GM21825 (cell line): ENCODE data around the gene IRGQ.
"Not testable (repeated sequence)": the region's sequence is repeated elsewhere in the genome, so short reads cannot be mapped to it uniquely, and the experiment has no call there.

Experiments
- ATAC-seq: cut with Tn5 transposase; IDR thresholded peaks from one replicate; pipeline ENCODE4 v1.9.1; 2021; ENCODE audit warnings: mild to moderate bottlenecking, moderate library complexity; ENCODE audit not compliant: unreplicated experiment

The IRGQ gene

DNA sequence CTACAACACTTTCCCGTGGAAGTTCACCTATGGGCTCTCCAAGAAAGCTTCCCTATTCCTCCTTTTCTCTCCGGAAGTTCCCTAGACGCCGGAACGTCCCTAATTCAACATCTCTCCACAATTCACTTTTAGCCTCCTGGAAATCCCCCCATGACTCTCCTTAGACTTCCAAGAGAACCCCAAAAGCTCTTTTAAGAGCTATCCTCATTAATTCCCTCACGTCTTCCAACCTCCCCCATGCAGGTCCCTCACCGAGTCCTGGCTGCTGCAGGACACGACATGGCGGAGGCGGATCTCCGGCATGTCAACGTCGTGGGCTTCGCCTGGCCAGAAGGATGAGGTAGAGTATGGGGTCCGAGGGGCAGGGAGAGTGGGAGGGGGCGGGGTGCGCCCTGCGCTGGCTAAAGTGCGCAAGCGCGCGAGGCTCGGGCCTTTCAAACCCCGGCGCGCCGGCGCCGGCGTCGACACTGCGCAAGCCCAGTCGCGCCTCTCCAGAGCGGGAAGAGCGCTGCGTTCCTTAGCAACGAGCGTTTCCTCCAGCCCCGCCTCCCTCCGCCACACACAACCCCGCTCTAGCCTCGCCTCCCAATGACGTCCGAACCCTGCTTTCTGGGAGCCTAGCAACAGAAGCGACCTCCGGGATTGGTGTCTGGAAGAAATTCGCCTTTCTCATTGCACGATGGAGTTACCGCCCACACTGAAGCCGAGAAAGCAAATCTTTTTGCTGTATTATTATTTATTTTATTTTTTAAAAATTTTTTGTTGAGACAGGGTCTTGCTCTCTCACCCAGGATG lies 20.6 kb downstream of the IRGQ start, which contains the start of the genes PINLYP and XRCC1:
Gene PINLYP (plus strand): TSS at position 646 of the 795 bp plus-strand sequence. CDS start 1,391 bp downstream, outside the sequence.
Gene XRCC1 (minus strand): TSS at position 372 of the 795 bp plus-strand sequence. CDS start 69 bp downstream, at position 303.
- peak; percentile 92 for ATAC-seq

DNA sequence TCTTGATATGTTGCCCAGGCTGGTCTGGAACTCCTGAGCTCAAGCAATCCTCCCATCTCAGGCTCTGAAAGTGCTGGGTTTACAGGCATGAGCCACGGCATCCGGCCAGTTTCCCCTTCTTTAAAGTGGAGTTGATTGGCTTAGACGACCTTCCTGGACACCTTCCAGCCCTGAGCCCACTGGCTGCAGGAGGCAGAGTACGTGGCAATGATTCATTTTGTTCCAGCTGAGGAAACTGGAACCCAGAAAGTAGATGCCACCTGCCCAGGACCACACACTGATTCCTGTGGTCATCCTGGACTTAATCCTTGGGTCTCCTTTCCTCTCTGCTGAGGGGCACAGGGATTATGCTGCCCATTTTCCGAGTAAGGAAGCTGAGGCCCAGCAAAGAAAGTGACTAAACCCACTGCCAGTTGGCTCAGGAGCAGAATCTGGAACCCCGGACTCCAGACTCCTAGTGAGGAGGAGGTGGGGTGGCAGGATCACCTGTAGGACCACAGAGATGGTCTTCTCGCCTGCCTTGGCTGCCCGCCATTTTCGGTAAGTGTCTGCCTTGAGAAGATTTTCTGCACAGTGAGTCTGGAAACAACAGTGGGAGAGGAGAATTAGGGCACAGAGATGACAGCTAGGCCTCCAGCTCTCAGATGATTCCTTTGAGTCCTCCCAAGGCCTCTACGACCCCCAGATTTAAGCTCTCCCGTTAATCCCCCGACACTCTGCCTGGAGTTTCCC lies 21.3 kb downstream of the IRGQ start:
- ATAC-seq, result no peak

DNA sequence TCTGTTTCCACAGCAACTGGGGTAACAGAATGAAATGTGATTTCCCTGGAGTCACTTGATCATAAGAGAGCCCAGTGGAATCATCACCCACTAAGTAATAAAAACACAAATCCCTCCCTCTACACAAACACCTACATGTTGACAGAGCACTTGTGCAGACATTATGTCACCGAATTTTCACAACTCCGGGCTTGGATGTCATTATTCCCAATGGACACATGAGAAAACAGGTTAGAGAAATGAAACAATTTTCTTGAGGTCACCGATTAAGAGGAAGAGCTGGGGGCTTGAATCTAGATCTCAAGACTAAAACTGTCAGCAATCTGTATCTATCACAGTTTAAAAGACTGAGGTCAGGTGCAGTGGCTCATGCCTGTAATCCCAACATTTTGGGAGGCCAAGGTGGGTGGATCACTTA lies 23.8 kb downstream of the IRGQ start:
- no peak for ATAC-seq

DNA sequence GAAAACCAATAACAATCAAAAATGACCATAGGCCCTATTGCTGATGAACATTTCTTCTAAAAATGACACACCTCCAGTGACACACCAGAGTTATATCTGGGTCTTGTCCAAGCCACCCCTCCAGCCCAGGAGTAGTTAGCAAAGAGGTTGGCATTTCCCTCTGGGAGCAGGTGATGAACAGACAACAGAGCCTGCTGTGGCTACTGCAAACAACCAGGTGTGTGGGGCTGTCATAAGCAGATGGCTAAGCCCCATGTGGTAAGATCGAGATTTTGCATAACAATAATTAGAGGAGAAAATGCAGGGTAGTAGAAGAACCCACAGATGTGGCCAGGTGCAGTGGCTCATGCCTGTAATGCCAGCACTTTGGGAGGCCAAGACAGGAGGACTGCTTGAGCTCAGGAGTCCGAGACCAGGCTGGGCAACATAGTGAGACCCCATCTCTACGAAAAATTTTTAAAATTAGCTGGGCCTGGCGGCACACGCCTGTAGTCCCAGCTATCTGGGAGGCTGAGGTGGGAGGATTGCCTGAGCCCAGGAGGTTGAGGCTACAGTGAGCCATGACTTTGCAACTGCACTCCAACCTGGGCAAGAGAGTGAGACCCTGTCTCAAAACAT lies 25.7 kb downstream of the IRGQ start:
- ATAC-seq, result no peak

DNA sequence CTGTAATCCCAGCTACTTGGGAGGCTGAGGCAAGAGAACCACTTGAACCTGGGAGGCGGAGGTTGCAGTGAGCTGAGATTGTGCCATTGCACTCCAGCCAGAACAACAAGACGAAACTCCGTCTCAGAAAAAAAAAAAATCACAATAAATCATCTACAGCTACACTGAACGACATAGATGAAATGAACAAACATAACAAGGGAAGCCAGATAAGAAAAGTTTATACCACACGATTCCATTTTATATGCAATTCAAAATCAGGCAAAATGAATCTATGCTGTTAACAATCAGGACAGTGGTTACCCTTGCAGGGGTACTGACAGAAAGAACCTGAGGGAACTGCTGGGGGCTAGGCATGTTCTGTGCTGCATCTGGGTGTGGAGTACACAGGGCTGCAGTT lies 26.3 kb downstream of the IRGQ start:
- ATAC-seq, result no peak

DNA sequence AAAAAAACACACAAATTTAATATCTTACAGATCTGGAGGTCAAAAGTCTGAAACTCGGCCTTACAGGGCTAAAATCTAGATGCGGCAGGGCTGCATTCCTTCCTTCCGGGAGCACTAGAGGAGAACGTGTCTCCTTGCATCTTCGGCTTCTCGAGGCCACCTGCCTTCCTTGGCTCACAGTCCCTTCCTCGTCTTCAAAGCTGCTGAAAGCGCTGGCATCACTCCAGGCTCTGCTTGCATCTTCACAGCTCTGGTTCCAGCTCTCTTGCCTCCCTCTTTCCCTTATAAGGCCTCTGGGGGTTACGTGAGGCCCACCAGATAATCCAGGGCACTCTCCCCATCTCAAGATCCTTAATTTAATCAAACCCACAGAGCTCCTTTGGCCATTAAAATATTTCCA lies 31.1 kb downstream of the IRGQ start:
- ATAC-seq, result no peak

DNA sequence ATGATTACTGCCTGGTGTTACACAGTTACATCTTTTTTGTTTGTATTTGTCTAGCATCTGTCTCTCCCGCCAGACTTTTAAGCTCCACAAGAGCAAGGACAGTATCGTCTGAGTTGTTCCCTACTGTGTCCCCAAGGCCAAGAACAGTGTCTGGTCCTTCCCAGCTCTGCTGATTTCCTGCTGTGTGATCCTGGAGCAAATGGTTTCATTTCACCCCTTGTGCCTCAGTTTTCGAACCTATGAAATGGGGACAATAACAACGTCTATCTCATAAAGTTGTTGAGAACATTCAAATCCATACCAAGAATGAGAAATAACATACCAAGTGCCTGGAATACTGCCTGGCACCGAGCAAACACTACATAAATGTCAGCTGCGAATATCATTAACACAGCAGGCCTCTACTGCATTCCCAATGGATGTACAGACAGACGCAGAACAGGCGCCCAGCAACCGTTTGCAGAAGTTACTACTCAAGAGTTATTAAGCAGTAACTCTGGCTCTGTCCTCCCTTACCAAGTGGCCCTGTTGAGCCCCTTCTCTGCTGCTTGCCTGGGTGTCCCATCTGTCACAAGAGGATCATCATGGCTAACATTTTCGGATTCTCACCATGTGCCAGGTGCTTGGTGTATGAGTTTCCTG lies 32.0 kb downstream of the IRGQ start:
- no peak for ATAC-seq

DNA sequence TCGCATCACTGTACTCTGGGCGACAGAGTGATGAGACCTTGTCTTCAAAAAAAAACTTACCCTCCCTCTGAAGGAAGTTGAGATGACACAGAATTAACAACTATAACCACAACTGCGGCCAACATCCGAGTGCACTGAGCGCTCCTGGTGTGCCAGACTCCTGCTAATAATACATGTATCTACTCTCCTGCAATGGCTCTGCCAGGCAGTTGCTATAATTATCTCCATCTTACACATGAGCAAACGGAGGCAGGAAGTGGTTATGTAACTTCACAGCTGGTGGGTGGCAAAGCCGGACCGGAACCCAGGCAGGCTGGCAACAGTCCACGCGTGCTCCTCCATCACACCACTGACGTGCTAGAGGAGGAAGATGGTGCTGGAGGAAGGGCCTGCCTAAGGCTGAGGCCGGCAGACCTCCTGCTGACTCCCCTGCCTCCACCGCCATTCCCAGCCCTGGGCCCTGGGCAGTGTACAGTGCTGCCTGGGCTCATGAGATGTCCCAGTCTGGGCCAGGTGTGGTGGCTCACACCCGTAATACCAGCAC lies 33.2 kb downstream of the IRGQ start:
- ATAC-seq, result peak; percentile 62

DNA sequence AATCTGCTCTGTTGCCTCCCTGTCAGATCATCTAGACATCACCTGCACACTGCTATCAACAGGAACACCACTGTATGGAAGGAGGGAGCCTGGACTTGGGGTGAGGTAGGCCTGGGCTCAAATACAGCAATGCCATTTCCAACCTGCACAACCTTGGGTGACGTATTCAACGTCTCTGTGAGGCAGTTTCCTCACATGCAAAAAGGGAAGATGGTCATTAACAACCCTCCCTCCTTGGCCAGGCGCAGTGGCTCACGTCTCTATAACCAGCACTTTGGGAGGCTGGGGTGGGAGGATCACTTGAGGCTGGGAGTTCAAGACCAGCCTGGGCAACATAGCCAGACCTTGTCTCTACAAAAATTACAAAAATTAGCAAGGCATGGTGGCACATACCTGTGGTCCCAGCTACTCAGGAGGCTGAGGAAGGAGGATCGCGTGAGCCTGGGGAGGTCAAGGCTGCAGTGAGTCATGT lies 33.7 kb downstream of the IRGQ start:
- ATAC-seq, result no peak

DNA sequence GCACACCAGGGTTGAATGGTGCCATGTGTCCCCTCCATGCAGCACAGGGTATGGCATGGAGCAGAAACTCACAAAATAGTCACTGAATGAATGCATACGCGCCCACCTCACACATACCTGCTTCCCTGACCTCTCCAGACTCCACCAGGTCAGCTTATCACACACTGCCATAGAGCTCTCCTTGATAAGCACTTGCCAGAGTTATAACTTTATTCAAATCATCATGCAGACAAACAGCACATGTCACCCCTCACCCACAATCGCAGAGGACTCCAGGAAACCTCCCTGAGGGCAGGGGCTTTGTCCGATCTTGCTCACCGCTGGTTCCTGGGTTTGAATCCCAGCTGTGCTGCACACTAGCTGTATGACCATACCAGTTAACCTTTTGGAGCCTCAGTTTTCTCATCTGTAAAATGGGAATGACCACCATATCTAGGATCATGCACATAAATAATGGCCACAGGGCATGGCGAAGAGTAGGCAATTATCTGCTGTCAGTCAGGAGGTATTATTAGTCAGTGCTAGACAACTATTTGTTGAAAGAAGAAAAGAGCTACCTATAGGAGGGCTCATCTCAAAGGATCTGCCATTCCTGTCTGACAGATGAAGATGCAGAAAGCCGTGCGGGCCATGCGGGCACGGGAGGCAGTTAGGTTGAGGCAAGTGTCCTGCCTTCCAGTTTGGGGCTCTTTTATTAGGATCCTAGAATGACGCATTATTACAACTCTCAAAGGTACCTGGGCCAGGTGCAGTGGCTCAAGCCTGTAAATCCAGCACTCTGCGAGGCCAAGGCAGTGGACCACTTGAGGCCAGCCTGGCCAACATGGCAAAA lies 34.6 kb downstream of the IRGQ start:
- ATAC-seq, result no peak

DNA sequence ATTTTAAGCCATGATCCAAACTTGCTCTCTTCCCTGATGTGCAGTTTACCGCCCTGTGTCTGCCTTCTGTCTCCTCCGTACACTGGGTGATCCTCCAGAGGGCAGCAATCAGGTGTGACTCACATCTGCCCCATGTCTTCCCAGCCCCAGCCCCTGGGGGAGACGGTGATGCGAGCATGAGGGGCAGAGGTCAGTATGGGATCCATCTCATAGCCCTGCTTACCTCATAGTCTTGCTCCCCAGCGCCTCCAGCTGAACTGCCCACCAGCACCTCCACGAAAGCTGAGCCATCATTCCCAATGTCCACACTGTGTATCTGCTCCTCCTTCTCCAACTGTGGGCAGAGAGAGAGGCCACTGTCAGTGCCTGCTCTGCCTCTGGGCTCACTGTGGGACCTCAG lies 35.2 kb downstream of the IRGQ start:
- ATAC-seq, result no peak

DNA sequence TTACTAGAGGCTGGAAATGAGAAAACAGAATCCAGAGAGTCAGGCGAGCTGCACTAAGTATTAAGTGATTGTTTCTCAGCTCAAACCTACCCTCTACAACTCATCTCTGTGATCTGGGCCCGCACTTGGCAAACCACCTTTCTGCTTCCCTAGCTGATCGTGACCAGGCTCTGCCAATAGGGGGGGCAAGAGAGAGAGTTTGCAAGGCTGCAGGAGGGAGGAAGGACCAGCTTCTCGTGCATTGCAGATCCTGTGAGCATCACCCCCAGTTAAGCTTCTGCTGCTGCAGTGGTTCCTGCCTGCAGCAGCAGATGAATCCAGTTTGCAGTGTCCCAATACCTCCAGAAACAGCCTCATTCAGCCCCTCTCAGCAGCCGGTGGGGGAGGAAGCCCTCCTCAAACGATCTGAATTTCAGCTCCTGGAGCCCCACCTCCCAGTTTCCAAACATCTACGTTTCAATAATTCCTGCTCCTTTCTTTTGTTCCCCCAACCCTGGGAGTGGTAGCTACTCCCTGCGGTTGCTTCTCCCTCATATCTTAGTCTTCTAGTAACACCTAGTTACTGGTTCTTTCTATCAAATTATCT lies 40.7 kb downstream of the IRGQ start:
- ATAC-seq, result no peak

DNA sequence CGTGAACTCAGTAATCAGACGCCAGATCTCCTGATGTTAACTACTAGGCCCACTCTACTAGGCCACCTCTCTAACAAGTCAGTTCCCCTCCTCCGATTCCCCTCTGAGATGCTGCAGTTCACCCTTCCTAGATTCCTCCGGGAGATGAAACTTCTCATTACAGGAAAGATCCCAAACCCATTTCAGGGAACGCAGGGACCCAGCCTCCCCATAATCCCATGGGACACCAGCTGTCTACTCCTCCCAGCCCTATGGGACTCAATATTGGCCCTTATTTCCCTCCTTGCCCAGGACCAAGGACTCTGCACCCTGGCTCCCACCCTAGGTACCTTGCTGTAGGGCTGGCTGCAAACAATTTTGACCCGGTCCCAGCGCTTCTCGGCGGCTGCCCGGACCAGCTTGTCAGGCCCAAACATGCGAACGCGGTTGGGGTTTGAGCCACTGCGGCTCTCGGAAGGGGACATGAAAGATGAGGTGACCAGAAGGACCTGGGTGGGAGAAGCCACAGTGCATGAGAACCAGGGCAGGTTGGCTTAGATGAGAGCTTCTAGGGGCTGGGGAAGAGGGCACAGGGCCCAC lies 41.5 kb downstream of the IRGQ start:
- ATAC-seq, result no peak

DNA sequence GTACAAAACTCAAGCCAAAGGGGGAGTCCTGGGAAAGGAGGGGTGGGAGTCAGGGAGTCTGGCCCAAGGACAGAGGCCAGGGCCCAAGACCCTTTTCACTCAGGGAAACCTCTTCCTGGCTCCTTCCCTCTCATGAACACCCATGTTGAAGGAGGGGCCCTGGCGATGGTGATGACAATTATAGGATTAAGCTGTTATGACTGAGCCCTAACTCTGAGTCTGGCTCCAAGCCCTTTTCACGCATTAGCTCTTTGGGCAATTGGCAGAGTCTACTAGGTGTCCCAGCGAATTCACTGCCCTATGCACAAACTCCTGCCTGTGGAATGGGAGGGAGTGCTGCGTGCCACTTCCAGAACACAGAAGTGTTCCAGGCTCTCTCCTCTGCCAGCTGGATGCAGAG lies 42.3 kb downstream of the IRGQ start:
- no peak for ATAC-seq

DNA sequence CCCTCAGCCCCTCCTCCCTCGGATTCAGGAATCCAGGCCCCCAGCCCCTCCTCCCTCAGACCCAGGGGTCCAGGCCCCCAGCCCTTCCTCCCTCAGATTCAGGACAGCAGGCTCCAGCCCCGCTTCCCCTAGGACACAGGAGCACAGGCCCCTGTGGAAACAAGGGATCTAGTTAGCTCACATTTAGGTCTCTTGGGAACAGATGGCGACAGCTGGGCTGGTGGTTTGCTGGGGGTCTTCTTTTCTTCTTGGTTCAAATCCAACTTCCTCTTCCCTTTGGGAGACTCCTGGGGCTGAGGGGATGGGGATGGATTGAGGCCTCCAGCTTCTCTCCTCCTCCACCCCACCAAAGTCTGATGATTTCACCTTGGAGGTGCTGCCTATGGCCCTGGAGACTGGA lies 43.3 kb downstream of the IRGQ start:
- no peak for ATAC-seq

DNA sequence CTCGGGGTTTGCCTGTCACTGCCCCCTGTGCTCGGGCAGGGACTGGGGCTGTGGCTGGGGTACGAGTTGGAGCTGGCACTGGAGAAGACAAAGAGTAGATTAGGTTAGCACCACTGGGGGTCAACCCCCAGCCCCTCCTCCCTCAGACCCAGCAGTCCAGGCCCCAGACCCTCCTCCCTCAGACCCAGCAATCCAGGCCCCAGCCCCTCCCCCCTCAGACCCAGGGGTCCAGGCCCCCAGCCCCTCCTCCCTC lies 43.8 kb downstream of the IRGQ start:
- no peak for ATAC-seq

DNA sequence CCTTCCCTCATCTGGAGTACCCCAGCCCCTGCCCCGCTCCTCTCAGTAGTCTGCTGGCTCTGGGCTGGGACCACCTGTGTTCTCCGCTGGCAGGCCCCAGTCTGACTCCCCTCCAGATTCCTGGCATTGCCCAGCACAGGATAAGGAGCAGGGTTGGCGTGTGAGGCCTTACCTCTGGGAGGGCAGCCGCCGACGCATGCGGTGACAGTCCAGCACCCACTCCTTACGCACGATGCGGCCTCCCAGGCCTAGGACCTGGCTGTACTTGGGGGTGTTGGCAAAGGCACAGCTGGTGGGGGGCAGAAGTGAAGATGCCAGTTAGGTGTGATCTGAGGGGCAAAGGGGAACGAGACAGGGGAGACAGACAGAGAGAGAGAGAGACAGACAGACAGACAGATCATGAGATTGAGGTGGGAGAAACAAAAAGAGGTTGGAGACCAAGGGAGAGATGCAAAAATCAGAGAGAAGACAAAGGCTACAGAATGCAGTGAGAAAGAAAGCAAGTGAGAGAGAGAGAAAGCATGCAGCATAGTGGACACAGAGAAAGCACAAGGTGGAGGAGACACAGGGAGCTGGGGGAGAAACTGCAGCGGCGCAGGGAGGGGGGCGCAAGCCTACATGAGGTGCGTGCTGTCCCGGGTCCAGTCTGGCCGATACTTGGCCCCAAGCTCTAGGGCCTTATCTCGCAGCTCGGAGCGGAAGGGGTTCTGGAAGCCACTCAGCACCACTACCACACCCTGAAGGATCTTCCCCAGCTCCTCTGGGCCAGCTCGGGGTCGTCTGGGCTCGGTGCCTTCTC lies 44.3 kb downstream of the IRGQ start:
- ATAC-seq, result no peak

DNA sequence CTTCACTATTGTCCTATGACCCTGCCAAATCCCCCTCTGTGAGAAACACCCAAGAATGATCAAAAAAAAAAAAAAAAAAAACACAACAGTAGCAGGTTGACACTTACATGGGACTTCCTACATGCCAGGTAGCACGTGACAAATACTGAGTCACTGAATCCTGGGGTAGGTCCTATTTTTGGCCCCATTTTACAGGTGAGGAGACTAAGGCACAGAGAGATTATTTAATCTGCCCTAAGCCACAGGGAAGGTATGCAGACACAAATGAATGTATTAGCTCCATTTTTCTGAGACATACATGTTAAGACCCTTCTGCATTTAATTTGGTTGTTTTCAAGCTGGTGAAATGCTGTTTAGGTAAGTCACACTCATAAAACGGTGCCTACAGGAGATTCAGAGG lies 47.2 kb downstream of the IRGQ start:
- no peak for ATAC-seq

DNA sequence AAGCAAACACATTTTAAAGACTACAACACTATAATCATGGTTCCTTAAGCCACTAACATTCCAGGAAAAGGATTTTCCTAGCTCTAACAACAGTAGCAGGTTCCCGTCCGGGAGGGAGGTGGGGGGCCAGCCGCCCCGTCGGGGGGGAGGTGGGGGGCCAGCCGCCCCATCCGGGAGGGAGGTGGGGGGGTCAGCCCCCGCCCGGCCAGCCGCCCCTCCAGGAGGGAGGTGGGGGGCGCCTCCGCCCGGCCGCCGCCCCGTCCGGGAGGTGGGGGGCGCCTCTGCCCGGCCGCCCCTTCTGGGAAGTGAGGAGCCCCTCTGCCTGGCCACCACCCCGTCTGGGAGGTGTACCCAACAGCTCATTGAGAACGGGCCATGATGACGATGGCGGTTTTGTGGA lies 48.0 kb downstream of the IRGQ start:
- not testable (repeated sequence) for ATAC-seq
